Loucy (cell line): ENCODE measurements around the gene GGTLC3.
"Not testable (repeated sequence)": the region's sequence is repeated elsewhere in the genome, so short reads cannot be mapped to it uniquely, and the experiment has no call there.

ENCODE experiments used
- EZH2phosphoT487 ChIP-seq: fragments of 200-600 bp; IDR thresholded peaks from 2 replicates; pipeline ENCODE4 v1.6.1; 2018; ENCODE audit warnings: antibody characterized with exemption, mild to moderate bottlenecking, moderate library complexity, borderline replicate concordance
- TF ChIP-seq, protein P1 (sequence below): fragments of 200-600 bp; sonication (generic); conservative IDR thresholded peaks from 2 replicates; pipeline ENCODE4 v1.5.1; 2014; ENCODE audit warnings: mild to moderate bottlenecking, antibody characterized with exemption, low read length

DNA sequence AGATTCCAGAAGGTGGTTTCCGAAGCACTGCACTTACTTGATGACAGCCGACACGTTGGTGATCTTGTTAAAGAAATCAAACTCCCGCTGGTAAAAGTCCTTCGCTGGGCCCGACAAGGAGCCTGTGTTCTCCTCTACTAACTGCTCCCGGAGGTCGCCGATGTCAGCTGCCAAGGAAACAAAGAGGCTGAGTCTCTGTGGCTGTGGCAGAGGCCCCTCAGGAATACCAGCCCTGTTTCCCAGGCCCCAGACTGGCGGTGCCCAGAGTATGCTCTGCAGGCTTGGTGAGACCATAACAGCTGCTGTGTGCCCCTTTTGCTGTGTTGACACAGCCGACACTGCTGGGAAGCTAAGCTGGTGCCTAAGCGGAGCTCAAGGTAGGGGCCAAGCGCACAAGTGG lies 26.7 kb upstream of the GGTLC3 start:
- TF ChIP-seq, protein P1, sequence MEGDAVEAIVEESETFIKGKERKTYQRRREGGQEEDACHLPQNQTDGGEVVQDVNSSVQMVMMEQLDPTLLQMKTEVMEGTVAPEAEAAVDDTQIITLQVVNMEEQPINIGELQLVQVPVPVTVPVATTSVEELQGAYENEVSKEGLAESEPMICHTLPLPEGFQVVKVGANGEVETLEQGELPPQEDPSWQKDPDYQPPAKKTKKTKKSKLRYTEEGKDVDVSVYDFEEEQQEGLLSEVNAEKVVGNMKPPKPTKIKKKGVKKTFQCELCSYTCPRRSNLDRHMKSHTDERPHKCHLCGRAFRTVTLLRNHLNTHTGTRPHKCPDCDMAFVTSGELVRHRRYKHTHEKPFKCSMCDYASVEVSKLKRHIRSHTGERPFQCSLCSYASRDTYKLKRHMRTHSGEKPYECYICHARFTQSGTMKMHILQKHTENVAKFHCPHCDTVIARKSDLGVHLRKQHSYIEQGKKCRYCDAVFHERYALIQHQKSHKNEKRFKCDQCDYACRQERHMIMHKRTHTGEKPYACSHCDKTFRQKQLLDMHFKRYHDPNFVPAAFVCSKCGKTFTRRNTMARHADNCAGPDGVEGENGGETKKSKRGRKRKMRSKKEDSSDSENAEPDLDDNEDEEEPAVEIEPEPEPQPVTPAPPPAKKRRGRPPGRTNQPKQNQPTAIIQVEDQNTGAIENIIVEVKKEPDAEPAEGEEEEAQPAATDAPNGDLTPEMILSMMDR: not testable (repeated sequence)
- TF ChIP-seq EZH2phosphoT487: not testable (repeated sequence)
